HEK293 (cell line): Measurements from ENCODE around the gene GPRC5D.

Experiments
- BCL11B ChIP-seq: fragments of 450-650 bp; formaldehyde crosslinking; IDR thresholded peaks from 2 replicates; pipeline ENCODE4 v1.5.1; 2016; ENCODE audit warnings: low read depth, missing biosample characterization, missing genetic modification characterization
- SALL2 ChIP-seq: fragments of 450-650 bp; formaldehyde crosslinking; IDR thresholded peaks from 2 replicates; pipeline ENCODE4 v1.5.0; 2017; ENCODE audit warnings: missing biosample characterization, mild to moderate bottlenecking, missing genetic modification characterization, borderline replicate concordance
- SP2 ChIP-seq: fragments of 450-650 bp; formaldehyde crosslinking; IDR thresholded peaks from 2 replicates; pipeline ENCODE4 v1.5.1; 2016; ENCODE audit warnings: missing biosample characterization, missing genetic modification characterization
- ZEB2 ChIP-seq: fragments of 450-650 bp; formaldehyde crosslinking; IDR thresholded peaks from 2 replicates; pipeline ENCODE4 v1.5.1; 2016; ENCODE audit warnings: missing biosample characterization, missing genetic modification characterization
- ZNF37A ChIP-seq: fragments of 450-650 bp; IDR thresholded peaks from 2 replicates; pipeline ENCODE4 v1.5.1; 2018; ENCODE audit warnings: missing biosample characterization, missing genetic modification characterization
- ZNF426 ChIP-seq: fragments of 450-650 bp; formaldehyde crosslinking; IDR thresholded peaks from 2 replicates; pipeline ENCODE4 v1.5.1; 2017; ENCODE audit warnings: missing biosample characterization, missing genetic modification characterization, mild to moderate bottlenecking, inconsistent platforms, moderate library complexity
- ZNF544 ChIP-seq: fragments of 450-650 bp; formaldehyde crosslinking; IDR thresholded peaks from 2 replicates; pipeline ENCODE4 v1.5.0; 2017; ENCODE audit warnings: missing biosample characterization, missing genetic modification characterization
- TF ChIP-seq, protein P1 (sequence below): fragments of 450-650 bp; formaldehyde crosslinking; IDR thresholded peaks from 2 replicates; pipeline ENCODE4 v1.5.1; 2016; ENCODE audit warnings: missing biosample characterization, missing genetic modification characterization
- TF ChIP-seq, protein P2 (sequence below): fragments of 450-650 bp; formaldehyde crosslinking; conservative IDR thresholded peaks from 2 replicates; pipeline ENCODE4 v1.5.1; 2016; ENCODE audit warnings: low read depth, missing biosample characterization, missing genetic modification characterization
- TF ChIP-seq, protein P3 (sequence below): fragments of 450-650 bp; formaldehyde crosslinking; IDR thresholded peaks from 2 replicates; pipeline ENCODE4 v1.5.1; 2016; ENCODE audit warnings: missing biosample characterization, missing genetic modification characterization, borderline replicate concordance

DNA sequence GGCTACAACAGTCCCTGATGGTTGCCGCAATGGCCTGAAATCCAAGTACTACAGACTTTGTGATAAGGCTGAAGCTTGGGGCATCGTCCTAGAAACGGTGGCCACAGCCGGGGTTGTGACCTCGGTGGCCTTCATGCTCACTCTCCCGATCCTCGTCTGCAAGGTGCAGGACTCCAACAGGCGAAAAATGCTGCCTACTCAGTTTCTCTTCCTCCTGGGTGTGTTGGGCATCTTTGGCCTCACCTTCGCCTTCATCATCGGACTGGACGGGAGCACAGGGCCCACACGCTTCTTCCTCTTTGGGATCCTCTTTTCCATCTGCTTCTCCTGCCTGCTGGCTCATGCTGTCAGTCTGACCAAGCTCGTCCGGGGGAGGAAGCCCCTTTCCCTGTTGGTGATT is 43.7 kb downstream of the GPRC5D start:
- TF ChIP-seq SALL2 (no peak), BCL11B (no peak), ZNF37A (tag by site-specific recombination) (no peak), ZNF426 (no peak), ZNF544 (no peak), ZEB2 (tag by site-specific recombination) (no peak), SP2 (tag by site-specific recombination) (no peak)
- TF ChIP-seq, protein P1, sequence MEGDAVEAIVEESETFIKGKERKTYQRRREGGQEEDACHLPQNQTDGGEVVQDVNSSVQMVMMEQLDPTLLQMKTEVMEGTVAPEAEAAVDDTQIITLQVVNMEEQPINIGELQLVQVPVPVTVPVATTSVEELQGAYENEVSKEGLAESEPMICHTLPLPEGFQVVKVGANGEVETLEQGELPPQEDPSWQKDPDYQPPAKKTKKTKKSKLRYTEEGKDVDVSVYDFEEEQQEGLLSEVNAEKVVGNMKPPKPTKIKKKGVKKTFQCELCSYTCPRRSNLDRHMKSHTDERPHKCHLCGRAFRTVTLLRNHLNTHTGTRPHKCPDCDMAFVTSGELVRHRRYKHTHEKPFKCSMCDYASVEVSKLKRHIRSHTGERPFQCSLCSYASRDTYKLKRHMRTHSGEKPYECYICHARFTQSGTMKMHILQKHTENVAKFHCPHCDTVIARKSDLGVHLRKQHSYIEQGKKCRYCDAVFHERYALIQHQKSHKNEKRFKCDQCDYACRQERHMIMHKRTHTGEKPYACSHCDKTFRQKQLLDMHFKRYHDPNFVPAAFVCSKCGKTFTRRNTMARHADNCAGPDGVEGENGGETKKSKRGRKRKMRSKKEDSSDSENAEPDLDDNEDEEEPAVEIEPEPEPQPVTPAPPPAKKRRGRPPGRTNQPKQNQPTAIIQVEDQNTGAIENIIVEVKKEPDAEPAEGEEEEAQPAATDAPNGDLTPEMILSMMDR (tag by site-specific recombination) = no peak
- TF ChIP-seq, protein P2, sequence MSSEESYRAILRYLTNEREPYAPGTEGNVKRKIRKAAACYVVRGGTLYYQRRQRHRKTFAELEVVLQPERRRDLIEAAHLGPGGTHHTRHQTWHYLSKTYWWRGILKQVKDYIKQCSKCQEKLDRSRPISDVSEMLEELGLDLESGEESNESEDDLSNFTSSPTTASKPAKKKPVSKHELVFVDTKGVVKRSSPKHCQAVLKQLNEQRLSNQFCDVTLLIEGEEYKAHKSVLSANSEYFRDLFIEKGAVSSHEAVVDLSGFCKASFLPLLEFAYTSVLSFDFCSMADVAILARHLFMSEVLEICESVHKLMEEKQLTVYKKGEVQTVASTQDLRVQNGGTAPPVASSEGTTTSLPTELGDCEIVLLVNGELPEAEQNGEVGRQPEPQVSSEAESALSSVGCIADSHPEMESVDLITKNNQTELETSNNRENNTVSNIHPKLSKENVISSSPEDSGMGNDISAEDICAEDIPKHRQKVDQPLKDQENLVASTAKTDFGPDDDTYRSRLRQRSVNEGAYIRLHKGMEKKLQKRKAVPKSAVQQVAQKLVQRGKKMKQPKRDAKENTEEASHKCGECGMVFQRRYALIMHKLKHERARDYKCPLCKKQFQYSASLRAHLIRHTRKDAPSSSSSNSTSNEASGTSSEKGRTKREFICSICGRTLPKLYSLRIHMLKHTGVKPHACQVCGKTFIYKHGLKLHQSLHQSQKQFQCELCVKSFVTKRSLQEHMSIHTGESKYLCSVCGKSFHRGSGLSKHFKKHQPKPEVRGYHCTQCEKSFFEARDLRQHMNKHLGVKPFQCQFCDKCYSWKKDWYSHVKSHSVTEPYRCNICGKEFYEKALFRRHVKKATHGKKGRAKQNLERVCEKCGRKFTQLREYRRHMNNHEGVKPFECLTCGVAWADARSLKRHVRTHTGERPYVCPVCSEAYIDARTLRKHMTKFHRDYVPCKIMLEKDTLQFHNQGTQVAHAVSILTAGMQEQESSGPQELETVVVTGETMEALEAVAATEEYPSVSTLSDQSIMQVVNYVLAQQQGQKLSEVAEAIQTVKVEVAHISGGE (tag by site-specific recombination) = no peak
- TF ChIP-seq, protein P3, sequence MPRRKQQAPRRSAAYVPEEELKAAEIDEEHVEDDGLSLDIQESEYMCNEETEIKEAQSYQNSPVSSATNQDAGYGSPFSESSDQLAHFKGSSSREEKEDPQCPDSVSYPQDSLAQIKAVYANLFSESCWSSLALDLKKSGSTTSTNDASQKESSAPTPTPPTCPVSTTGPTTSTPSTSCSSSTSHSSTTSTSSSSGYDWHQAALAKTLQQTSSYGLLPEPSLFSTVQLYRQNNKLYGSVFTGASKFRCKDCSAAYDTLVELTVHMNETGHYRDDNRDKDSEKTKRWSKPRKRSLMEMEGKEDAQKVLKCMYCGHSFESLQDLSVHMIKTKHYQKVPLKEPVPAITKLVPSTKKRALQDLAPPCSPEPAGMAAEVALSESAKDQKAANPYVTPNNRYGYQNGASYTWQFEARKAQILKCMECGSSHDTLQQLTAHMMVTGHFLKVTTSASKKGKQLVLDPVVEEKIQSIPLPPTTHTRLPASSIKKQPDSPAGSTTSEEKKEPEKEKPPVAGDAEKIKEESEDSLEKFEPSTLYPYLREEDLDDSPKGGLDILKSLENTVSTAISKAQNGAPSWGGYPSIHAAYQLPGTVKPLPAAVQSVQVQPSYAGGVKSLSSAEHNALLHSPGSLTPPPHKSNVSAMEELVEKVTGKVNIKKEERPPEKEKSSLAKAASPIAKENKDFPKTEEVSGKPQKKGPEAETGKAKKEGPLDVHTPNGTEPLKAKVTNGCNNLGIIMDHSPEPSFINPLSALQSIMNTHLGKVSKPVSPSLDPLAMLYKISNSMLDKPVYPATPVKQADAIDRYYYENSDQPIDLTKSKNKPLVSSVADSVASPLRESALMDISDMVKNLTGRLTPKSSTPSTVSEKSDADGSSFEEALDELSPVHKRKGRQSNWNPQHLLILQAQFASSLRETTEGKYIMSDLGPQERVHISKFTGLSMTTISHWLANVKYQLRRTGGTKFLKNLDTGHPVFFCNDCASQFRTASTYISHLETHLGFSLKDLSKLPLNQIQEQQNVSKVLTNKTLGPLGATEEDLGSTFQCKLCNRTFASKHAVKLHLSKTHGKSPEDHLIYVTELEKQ (tag by site-specific recombination) = no peak
